Measurements from ENCODE around the gene SERPINF2.
"Not testable (repeated sequence)": the region's sequence is repeated elsewhere in the genome, so short reads cannot be mapped to it uniquely, and the experiment has no call there.

Gene SERPINF2

GRCh38 chr17:1789936-1790335, 47.3 kb downstream of the SERPINF2 start:
- DNase-seq (ENCODE audit: low read depth in 2 of 2) = no peak

GRCh38 chr17:1792495-1793446, 50.1 kb downstream of the SERPINF2 start:
- no peak for DNase-seq (ENCODE audit: low read depth in 2 of 2)

- DNase-seq (ENCODE audit: low read depth in 2 of 2) = no peak
Measured at GRCh38 chr17:1793447-1793806, 50.8 kb downstream of the SERPINF2 start.

- no peak for DNase-seq (ENCODE audit: low read depth in 2 of 2)
Measured at GRCh38 chr17:1796800-1797199, 54.1 kb downstream of the SERPINF2 start.

- no peak for DNase-seq (ENCODE audit: low read depth in 2 of 2)
Measured at GRCh38 chr17:1797323-1797722, 54.7 kb downstream of the SERPINF2 start.

GRCh38 chr17:1797846-1798245, 55.2 kb downstream of the SERPINF2 start:
- not testable (repeated sequence) for DNase-seq (ENCODE audit: low read depth in 2 of 2)

- DNase-seq (ENCODE audit: low read depth in 2 of 2) = no peak
Measured at GRCh38 chr17:1800240-1800639, 57.6 kb downstream of the SERPINF2 start.

GRCh38 chr17:1800712-1801111, 58.0 kb downstream of the SERPINF2 start:
- no peak for DNase-seq (ENCODE audit: low read depth in 2 of 2)

GRCh38 chr17:1802429-1802828, 59.8 kb downstream of the SERPINF2 start:
- DNase-seq (ENCODE audit: low read depth in 2 of 2) = no peak

- DNase-seq (ENCODE audit: low read depth in 2 of 2) = no peak
Measured at GRCh38 chr17:1803280-1803679, 60.6 kb downstream of the SERPINF2 start.

Measured in stimulated activated CD8-positive, alpha-beta memory T cell treated with anti-CD3 and anti-CD28 coated beads, Interleukin-7, amount 100 ng/mL, for 1 hour (primary cell).